Uterus (tissue), 4 donors: ENCODE results near the gene ARHGAP5. TPM values are rescaled to one million over a fixed set of nuclear protein-coding genes. Genes with fewer than 3 reads are reported as not detected.

Source experiments
- DNase-seq, 2 donors: peaks; one replicate each; pipeline ENCODE4 v3.0.0-alpha.2; 2019 to 2020
- H3K27ac ChIP-seq, 2 donors: fragments of 200-600 bp; sonication (generic); 1 replicate in 1 of 2; 2 replicates in 1 of 2; pipeline ENCODE4 v1.5.1; 2016 to 2018
- H3K27me3 ChIP-seq, 2 donors: fragments of 200-600 bp; sonication (generic); one replicate each; pipeline ENCODE4 v1.5.1; 2018 to 2019; ENCODE audit warnings: control low read depth in 1 of 2
- H3K36me3 ChIP-seq, 2 donors: fragments of 200-600 bp; sonication (generic); one replicate each; pipeline ENCODE4 v1.5.1; 2019; ENCODE audit warnings: control low read depth in 1 of 2
- H3K4me1 ChIP-seq, 2 donors: fragments of 200-600 bp; sonication (generic); one replicate each; pipeline ENCODE4 v1.5.1; 2018 to 2019; ENCODE audit warnings: control low read depth in 1 of 2
- H3K4me3 ChIP-seq, 2 donors: fragments of 200-600 bp; sonication (generic); 1 replicate in 1 of 2; 2 replicates in 1 of 2; pipeline ENCODE4 v1.5.1; 2018 to 2019; ENCODE audit warnings: mild to moderate bottlenecking in 1 of 2
- H3K9me3 ChIP-seq, 2 donors: fragments of 200-600 bp; sonication (generic); one replicate each; pipeline ENCODE4 v1.5.1; 2019; ENCODE audit warnings: control low read depth in 1 of 2
- POLR2A ChIP-seq, 2 donors: fragments of 450-650 bp; IDR thresholded peaks; one replicate each; pipeline ENCODE4 v1.6.1; 2016; ENCODE audit warnings: antibody characterized with exemption in 2 of 2, mild to moderate bottlenecking in 1 of 2, moderate library complexity in 1 of 2
- intact Hi-C: fragments of 100-400 bp; cut with DNase I; formaldehyde crosslinking; loops from one replicate; pipeline ENCODE4 v1.15.1; 2023; ENCODE audit warnings: low total_unique reads
- total RNA-seq, 4 donors: library from RNA; depleted of rRNA in 3 of 4; stranded (reverse); fragments of >200 nt in 3 of 4; gene quantifications; one replicate each; pipeline versions ENCODE4 v1.1.0 to v1.2.4, GENCODE V29; 2014 to 2023
- TF ChIP-seq, protein P1 (sequence below), 4 experiments: fragments of 200-600 bp in 2 of 4; fragments of 450-650 bp in 2 of 4; sonication (generic) in 2 of 4; IDR thresholded peaks; one replicate each; pipeline ENCODE4 v1.5.1; 2016 to 2019; ENCODE audit warnings: antibody characterized with exemption in 4 of 4, mild to moderate bottlenecking in 2 of 4, moderate library complexity in 1 of 4
- donor health status: DM: yes; HTN: yes; CAD: no.

ARHGAP5 gene
- total RNA-seq, 4 donors from 2014 or later: 83.8 to 298 (median 159) TPM

DNA sequence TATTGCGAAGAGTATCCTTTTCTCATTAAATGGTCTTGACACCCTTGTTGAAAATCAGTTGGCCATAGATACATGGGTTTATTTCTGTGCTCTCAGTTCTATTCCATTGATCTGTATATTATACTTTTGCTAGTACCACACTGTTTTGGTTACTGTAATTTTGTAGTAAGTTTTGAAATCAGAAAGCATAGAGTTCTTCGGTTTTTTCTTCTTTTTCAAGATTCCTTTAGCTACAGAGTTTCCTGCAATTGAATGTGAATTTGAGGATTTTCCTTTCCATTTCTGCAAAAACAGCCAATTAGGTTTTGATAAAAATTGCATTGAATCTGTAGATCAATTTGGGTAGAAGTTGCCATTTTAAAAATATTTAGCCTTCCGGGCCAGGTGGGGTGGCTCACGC, 60.2 kb downstream of the ARHGAP5 start:
- Histone ChIP-seq H3K27me3 (no peaks in the 10 kb centered on the region), H3K4me3 (no peak overlapping the region), H3K36me3 (no peaks in the 10 kb centered on the region), H3K4me1 (no peaks in the 10 kb centered on the region), H3K9me3 (peaks cover 0 to 15% of the 10 kb centered on the region in 2 donors), H3K27ac (no peak overlapping the region)
- DNase-seq: no peak
- TF ChIP-seq, protein P1, sequence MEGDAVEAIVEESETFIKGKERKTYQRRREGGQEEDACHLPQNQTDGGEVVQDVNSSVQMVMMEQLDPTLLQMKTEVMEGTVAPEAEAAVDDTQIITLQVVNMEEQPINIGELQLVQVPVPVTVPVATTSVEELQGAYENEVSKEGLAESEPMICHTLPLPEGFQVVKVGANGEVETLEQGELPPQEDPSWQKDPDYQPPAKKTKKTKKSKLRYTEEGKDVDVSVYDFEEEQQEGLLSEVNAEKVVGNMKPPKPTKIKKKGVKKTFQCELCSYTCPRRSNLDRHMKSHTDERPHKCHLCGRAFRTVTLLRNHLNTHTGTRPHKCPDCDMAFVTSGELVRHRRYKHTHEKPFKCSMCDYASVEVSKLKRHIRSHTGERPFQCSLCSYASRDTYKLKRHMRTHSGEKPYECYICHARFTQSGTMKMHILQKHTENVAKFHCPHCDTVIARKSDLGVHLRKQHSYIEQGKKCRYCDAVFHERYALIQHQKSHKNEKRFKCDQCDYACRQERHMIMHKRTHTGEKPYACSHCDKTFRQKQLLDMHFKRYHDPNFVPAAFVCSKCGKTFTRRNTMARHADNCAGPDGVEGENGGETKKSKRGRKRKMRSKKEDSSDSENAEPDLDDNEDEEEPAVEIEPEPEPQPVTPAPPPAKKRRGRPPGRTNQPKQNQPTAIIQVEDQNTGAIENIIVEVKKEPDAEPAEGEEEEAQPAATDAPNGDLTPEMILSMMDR (IDR thresholded peaks at IDR 0.05): no peak
- TF ChIP-seq POLR2A (IDR thresholded peaks at IDR 0.05): no peak
- intact Hi-C loops: no loop called here

DNA sequence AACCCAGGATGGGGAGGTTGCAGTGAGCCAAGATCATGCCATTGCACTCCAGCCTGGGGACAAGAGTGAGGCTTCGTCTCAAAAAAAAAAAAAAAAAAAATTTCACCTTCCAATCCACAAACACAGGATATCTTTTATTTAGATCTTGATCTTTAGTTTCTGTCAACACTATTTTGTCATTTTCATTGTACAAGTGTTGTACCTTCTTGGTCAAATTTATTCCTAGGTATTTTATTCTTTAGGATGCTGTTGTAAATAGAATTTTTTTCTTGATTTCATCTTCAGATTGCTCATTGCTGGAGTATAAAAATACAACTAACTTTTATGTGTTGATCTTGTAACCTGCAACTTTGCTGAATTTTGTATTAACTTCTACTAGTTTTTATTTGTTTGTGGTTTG, 60.8 kb downstream of the ARHGAP5 start:
- intact Hi-C loops: no loop called here
- DNase-seq: no peak
- H3K27me3 ChIP-seq: no peaks in the 10 kb centered on the region
- H3K4me3 ChIP-seq: no peak overlapping the region
- H3K27ac ChIP-seq: no peak overlapping the region
- H3K9me3 ChIP-seq: peaks cover 0 to 15% of the 10 kb centered on the region in 2 donors
- H3K4me1 ChIP-seq: no peaks in the 10 kb centered on the region
- H3K36me3 ChIP-seq: no peaks in the 10 kb centered on the region
- no peak for TF ChIP-seq POLR2A (IDR thresholded peaks at IDR 0.05)

GRCh38 chr14:32142341-32142740, 65.2 kb downstream of the ARHGAP5 start:
- TF ChIP-seq POLR2A (IDR thresholded peaks at IDR 0.05): no peak
- TF ChIP-seq, protein P1 (IDR thresholded peaks at IDR 0.05): no peak
- Histone ChIP-seq H3K4me3 (no peak overlapping the region), H3K27ac (no peak overlapping the region), H3K36me3 (no peaks in the 10 kb centered on the region), H3K4me1 (no peaks in the 10 kb centered on the region), H3K27me3 (no peaks in the 10 kb centered on the region), H3K9me3 (peaks cover 0 to 11% of the 10 kb centered on the region in 2 donors)
- DNase-seq: no peak
- intact Hi-C loops: no loop called here

GRCh38 chr14:32142754-32143437, 65.8 kb downstream of the ARHGAP5 start:
- TF ChIP-seq, protein P1 (IDR thresholded peaks at IDR 0.05): no peak
- no peak for TF ChIP-seq POLR2A (IDR thresholded peaks at IDR 0.05)
- Histone ChIP-seq H3K4me1 (no peaks in the 10 kb centered on the region), H3K27ac (no peak overlapping the region), H3K36me3 (no peaks in the 10 kb centered on the region), H3K4me3 (no peak overlapping the region), H3K27me3 (no peaks in the 10 kb centered on the region), H3K9me3 (peaks cover 0 to 6% of the 10 kb centered on the region in 2 donors)
- no peak for DNase-seq
- intact Hi-C loops: no loop called here

- H3K4me1 ChIP-seq: no peaks in the 10 kb centered on the region
- TF ChIP-seq, protein P1 (IDR thresholded peaks at IDR 0.05): no peak
Measured at GRCh38 chr14:32150392-32150791, 73.3 kb downstream of the ARHGAP5 start.

More at GRCh38 chr14:32150392-32150791, 73.3 kb downstream of the ARHGAP5 start:
- intact Hi-C loops: no loop called here
- Histone ChIP-seq H3K9me3 (no peaks in the 10 kb centered on the region), H3K27me3 (no peaks in the 10 kb centered on the region), H3K27ac (no peak overlapping the region), H3K36me3 (no peaks in the 10 kb centered on the region), H3K4me3 (no peak overlapping the region)
- DNase-seq: no peak
